ENCODE data around the gene KIRREL3. TPM values are rescaled to one million over a fixed set of nuclear protein-coding genes. Genes with fewer than 3 reads are reported as not detected.

KIRREL3 gene
- polyA plus RNA-seq, 2 of the 4 experiments (the other 2 are of a cell fraction), result 3.0 to 11.0 TPM

GRCh38 chr11:126514061-126514693 lies 486.4 kb downstream of the KIRREL3 start:
- TF ChIP-seq NPAS2 (CRISPR knock-in tag; IDR thresholded peaks at IDR 0.05; ENCODE audit: borderline replicate concordance) (no peak), RCOR1 (IDR thresholded peaks at IDR 0.05; ENCODE audit: low read depth, low read length) (no peak), FOXS1 (CRISPR knock-in tag; IDR thresholded peaks at IDR 0.05) (no peak), RNF2 (IDR thresholded peaks at IDR 0.05; ENCODE audit: borderline replicate concordance, low read depth) (no peak)
- TF ChIP-seq, protein P1, sequence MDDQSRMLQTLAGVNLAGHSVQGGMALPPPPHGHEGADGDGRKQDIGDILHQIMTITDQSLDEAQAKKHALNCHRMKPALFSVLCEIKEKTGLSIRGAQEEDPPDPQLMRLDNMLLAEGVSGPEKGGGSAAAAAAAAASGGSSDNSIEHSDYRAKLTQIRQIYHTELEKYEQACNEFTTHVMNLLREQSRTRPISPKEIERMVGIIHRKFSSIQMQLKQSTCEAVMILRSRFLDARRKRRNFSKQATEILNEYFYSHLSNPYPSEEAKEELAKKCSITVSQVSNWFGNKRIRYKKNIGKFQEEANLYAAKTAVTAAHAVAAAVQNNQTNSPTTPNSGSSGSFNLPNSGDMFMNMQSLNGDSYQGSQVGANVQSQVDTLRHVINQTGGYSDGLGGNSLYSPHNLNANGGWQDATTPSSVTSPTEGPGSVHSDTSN (IDR thresholded peaks at IDR 0.05), result no peak
- TF ChIP-seq, protein P2, sequence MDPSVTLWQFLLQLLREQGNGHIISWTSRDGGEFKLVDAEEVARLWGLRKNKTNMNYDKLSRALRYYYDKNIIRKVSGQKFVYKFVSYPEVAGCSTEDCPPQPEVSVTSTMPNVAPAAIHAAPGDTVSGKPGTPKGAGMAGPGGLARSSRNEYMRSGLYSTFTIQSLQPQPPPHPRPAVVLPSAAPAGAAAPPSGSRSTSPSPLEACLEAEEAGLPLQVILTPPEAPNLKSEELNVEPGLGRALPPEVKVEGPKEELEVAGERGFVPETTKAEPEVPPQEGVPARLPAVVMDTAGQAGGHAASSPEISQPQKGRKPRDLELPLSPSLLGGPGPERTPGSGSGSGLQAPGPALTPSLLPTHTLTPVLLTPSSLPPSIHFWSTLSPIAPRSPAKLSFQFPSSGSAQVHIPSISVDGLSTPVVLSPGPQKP (IDR thresholded peaks at IDR 0.05; ENCODE audit: low read depth, low read length), result no peak
- TF ChIP-seq, protein P3, sequence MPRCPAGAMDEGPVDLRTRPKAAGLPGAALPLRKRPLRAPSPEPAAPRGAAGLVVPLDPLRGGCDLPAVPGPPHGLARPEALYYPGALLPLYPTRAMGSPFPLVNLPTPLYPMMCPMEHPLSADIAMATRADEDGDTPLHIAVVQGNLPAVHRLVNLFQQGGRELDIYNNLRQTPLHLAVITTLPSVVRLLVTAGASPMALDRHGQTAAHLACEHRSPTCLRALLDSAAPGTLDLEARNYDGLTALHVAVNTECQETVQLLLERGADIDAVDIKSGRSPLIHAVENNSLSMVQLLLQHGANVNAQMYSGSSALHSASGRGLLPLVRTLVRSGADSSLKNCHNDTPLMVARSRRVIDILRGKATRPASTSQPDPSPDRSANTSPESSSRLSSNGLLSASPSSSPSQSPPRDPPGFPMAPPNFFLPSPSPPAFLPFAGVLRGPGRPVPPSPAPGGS (IDR thresholded peaks at IDR 0.05), result no peak
- Histone ChIP-seq H3K4me1 (no peaks in the 10 kb centered on the region), H3K4me2 (no peak overlapping the region), H3K9me3 (no peaks in the 10 kb centered on the region), H3K4me3 (no peak overlapping the region), H3K27ac (no peak overlapping the region)
- ATAC-seq (no peak), FAIRE-seq (no peak), DNase-seq (ENCODE audit: low read depth in 1 of 2, low spot score in 1 of 2) (no peak)
- POLR2A ChIA-PET, result no interaction called here
- CTCF ChIA-PET, result no interaction called here
- WGBS (ENCODE audit: missing lambda C conversion rate), result 86% methylated on average over 10 of the region's 10 CpGs

GRCh38 chr11:126512741-126513715 lies 487.5 kb downstream of the KIRREL3 start:
- FAIRE-seq (no peak), ATAC-seq (no peak), DNase-seq (ENCODE audit: low read depth in 1 of 2, low spot score in 1 of 2) (no peak)
- no peak overlapping the region for H3K27ac ChIP-seq
- ChIA-PET POLR2A (no interaction called here), CTCF (no interaction called here)
- H3K4me2 ChIP-seq, result no peak overlapping the region
- H3K9me3 ChIP-seq, result no peaks in the 10 kb centered on the region
- TF ChIP-seq, protein P2 (IDR thresholded peaks at IDR 0.05; ENCODE audit: low read depth, low read length), result no peak
- no peak for TF ChIP-seq RARB (CRISPR knock-in tag; IDR thresholded peaks at IDR 0.05)
- TF ChIP-seq, protein P1 (IDR thresholded peaks at IDR 0.05), result no peak
- TF ChIP-seq, protein P4, sequence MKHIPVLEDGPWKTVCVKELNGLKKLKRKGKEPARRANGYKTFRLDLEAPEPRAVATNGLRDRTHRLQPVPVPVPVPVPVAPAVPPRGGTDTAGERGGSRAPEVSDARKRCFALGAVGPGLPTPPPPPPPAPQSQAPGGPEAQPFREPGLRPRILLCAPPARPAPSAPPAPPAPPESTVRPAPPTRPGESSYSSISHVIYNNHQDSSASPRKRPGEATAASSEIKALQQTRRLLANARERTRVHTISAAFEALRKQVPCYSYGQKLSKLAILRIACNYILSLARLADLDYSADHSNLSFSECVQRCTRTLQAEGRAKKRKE (CRISPR knock-in tag; IDR thresholded peaks at IDR 0.05; ENCODE audit: low read depth), result no peak
- TF ChIP-seq RFX5 (IDR thresholded peaks at IDR 0.05), result no peak
- no peak for TF ChIP-seq HMGXB4 (CRISPR knock-in tag; IDR thresholded peaks at IDR 0.05; ENCODE audit: borderline replicate concordance)
- no peak for TF ChIP-seq CEBPB (IDR thresholded peaks at IDR 0.05)
- TF ChIP-seq HOXA7 (CRISPR knock-in tag; IDR thresholded peaks at IDR 0.05), result no peak
- no peak for TF ChIP-seq RAD21 (conservative IDR thresholded peaks at IDR 0.05 in 1 of 2, IDR thresholded peaks at IDR 0.05 in 1 of 2)
- no peak for TF ChIP-seq KDM1A (IDR thresholded peaks at IDR 0.05; ENCODE audit: low read depth)
- TF ChIP-seq EHF (CRISPR knock-in tag; IDR thresholded peaks at IDR 0.05), result no peak
- no peak for TF ChIP-seq RNF2 (IDR thresholded peaks at IDR 0.05; ENCODE audit: borderline replicate concordance, low read depth)
- TF ChIP-seq PHF8 (IDR thresholded peaks at IDR 0.05; ENCODE audit: borderline replicate concordance, low read depth), result no peak
- no peak for TF ChIP-seq ZNF302 (CRISPR knock-in tag; IDR thresholded peaks at IDR 0.05)
- TF ChIP-seq, protein P5, sequence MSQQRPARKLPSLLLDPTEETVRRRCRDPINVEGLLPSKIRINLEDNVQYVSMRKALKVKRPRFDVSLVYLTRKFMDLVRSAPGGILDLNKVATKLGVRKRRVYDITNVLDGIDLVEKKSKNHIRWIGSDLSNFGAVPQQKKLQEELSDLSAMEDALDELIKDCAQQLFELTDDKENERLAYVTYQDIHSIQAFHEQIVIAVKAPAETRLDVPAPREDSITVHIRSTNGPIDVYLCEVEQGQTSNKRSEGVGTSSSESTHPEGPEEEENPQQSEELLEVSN (IDR thresholded peaks at IDR 0.05; ENCODE audit: borderline replicate concordance, low read depth), result no peak
- TF ChIP-seq, protein P6, sequence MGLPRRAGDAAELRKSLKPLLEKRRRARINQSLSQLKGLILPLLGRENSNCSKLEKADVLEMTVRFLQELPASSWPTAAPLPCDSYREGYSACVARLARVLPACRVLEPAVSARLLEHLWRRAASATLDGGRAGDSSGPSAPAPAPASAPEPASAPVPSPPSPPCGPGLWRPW (IDR thresholded peaks at IDR 0.05), result no peak
- no peak for TF ChIP-seq ESRRA (IDR thresholded peaks at IDR 0.05; ENCODE audit: borderline replicate concordance, low read length)
- TF ChIP-seq JUN (IDR thresholded peaks at IDR 0.05), result no peak
- TF ChIP-seq POLR2AphosphoS2 (conservative IDR thresholded peaks at IDR 0.05; ENCODE audit: low read length), result no peak
- 70% methylated on average over 7 of the region's 11 CpGs for WGBS (ENCODE audit: missing lambda C conversion rate)
- no peak overlapping the region for H3K4me3 ChIP-seq
- H3K4me1 ChIP-seq, result no peaks in the 10 kb centered on the region

Measured in A549 (cell line).